ENCODE data around the gene MYBPH.

GRCh38 chr1:203219934-203220333 is 44.3 kb upstream of the MYBPH start:
- TF ChIP-seq, protein P1, sequence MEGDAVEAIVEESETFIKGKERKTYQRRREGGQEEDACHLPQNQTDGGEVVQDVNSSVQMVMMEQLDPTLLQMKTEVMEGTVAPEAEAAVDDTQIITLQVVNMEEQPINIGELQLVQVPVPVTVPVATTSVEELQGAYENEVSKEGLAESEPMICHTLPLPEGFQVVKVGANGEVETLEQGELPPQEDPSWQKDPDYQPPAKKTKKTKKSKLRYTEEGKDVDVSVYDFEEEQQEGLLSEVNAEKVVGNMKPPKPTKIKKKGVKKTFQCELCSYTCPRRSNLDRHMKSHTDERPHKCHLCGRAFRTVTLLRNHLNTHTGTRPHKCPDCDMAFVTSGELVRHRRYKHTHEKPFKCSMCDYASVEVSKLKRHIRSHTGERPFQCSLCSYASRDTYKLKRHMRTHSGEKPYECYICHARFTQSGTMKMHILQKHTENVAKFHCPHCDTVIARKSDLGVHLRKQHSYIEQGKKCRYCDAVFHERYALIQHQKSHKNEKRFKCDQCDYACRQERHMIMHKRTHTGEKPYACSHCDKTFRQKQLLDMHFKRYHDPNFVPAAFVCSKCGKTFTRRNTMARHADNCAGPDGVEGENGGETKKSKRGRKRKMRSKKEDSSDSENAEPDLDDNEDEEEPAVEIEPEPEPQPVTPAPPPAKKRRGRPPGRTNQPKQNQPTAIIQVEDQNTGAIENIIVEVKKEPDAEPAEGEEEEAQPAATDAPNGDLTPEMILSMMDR (IDR thresholded peaks at IDR 0.05) = no peak
- no peak for TF ChIP-seq POLR2A (IDR thresholded peaks at IDR 0.05)

Measured in right lobe of liver (tissue), 4 donors.